GM23338 (cell line): ENCODE results near the gene EPS8. TPM values are rescaled to one million over a fixed set of nuclear protein-coding genes. Genes with fewer than 3 reads are reported as not detected.

ENCODE experiments used
- ATAC-seq: fragments of 200-7000 bp; cut with Tn5 transposase; 3 replicates; pipeline ENCODE4 v1.9.1; 2020
- DNase-seq: peaks from one replicate; pipeline ENCODE4 v3.0.0-alpha.2; 2015; ENCODE audit warnings: low spot score
- H2AFZ ChIP-seq: fragments of 200-600 bp; sonication (generic); 2 replicates; pipeline ENCODE4 v1.8.0; 2016; ENCODE audit warnings: antibody characterized with exemption, mild to moderate bottlenecking, moderate library complexity
- H3F3A ChIP-seq: fragments of 200-600 bp; sonication (generic); replicated peaks from 2 replicates; pipeline ENCODE4 v1.8.0; 2017; ENCODE audit warnings: antibody characterized with exemption, mixed run types, low read depth
- H3K27ac ChIP-seq: fragments of 200-600 bp; sonication (generic); 2 replicates; pipeline ENCODE4 v1.6.1; 2016; ENCODE audit warnings: low read depth
- H3K27me3 ChIP-seq: fragments of 200-600 bp; sonication (generic); 2 replicates; pipeline ENCODE4 v1.8.0; 2016; ENCODE audit warnings: mild to moderate bottlenecking, mixed run types, moderate library complexity; ENCODE audit not compliant: insufficient read depth
- H3K36me3 ChIP-seq: fragments of 200-600 bp; sonication (generic); 2 replicates; pipeline ENCODE4 v1.8.0; 2016; ENCODE audit warnings: mild to moderate bottlenecking; ENCODE audit not compliant: insufficient read depth
- H3K4me1 ChIP-seq: fragments of 200-600 bp; sonication (generic); 2 replicates; pipeline ENCODE4 v1.8.0; 2016; ENCODE audit warnings: mild to moderate bottlenecking, moderate library complexity; ENCODE audit not compliant: insufficient read depth
- H3K4me2 ChIP-seq: fragments of 200-600 bp; sonication (generic); 2 replicates; pipeline ENCODE4 v1.7.1; 2017; ENCODE audit warnings: mixed run types
- H3K4me3 ChIP-seq: fragments of 200-600 bp; sonication (generic); 2 replicates; pipeline ENCODE4 v1.6.1; 2016; ENCODE audit warnings: mixed run types
- H3K79me2 ChIP-seq: fragments of 200-600 bp; sonication (generic); replicated peaks from 2 replicates; pipeline ENCODE4 v1.8.0; 2017; ENCODE audit warnings: mild to moderate bottlenecking; ENCODE audit not compliant: insufficient read depth
- H3K9me2 ChIP-seq: fragments of 200-600 bp; sonication (generic); 2 replicates; pipeline ENCODE4 v1.8.0; 2017; ENCODE audit not compliant: insufficient read depth
- H4K20me1 ChIP-seq: fragments of 200-600 bp; sonication (generic); replicated peaks from 2 replicates; pipeline ENCODE4 v1.8.0; 2017; ENCODE audit warnings: mild to moderate bottlenecking; ENCODE audit not compliant: insufficient read depth
- H3K27ac Mint-ChIP-seq: 2 replicates; pipeline ENCODE4 v1.8.0; 2020; ENCODE audit warnings: inconsistent platforms, mild to moderate bottlenecking, moderate library complexity, mixed read lengths
- H3K27me3 Mint-ChIP-seq: 3 replicates; pipeline ENCODE4 v1.8.0; 2022; ENCODE audit warnings: low read depth, mild to moderate bottlenecking, moderate library complexity, mixed read lengths, inconsistent platforms; ENCODE audit not compliant: insufficient read depth, poor library complexity
- H3K36me3 Mint-ChIP-seq: 3 replicates; pipeline ENCODE4 v1.8.0; 2021; ENCODE audit warnings: low read depth, mild to moderate bottlenecking, inconsistent platforms, moderate library complexity, mixed read lengths
- H3K4me1 Mint-ChIP-seq: 3 replicates; pipeline ENCODE4 v1.8.0; 2020; ENCODE audit warnings: mild to moderate bottlenecking, inconsistent platforms, mixed read lengths
- H3K4me3 Mint-ChIP-seq: 3 replicates; pipeline ENCODE4 v1.8.0; 2021; ENCODE audit warnings: moderate library complexity, mild to moderate bottlenecking, inconsistent platforms, mixed read lengths
- H3K9me3 Mint-ChIP-seq: 3 replicates; pipeline ENCODE4 v1.8.0; 2020; ENCODE audit warnings: moderate library complexity, mild to moderate bottlenecking, inconsistent platforms, mixed read lengths
- CREB1 ChIP-seq: fragments of 250-450 bp; sonication (Bioruptor Pico); IDR thresholded peaks from 2 replicates; pipeline ENCODE4 v1.5.0; 2020; ENCODE audit warnings: low read depth, mild to moderate bottlenecking, moderate library complexity
- ETS1 ChIP-seq: IDR thresholded peaks from 2 replicates; pipeline ENCODE4 v1.6.1; 2016; ENCODE audit warnings: antibody characterized with exemption
- EZH2 ChIP-seq: fragments of 200-600 bp; sonication (generic); IDR thresholded peaks from one replicate; pipeline ENCODE4 v1.8.0; 2017; ENCODE audit warnings: antibody characterized with exemption, mild to moderate bottlenecking, low read depth; ENCODE audit not compliant: unreplicated experiment
- EZH2phosphoT487 ChIP-seq: fragments of 200-600 bp; sonication (generic); IDR thresholded peaks from one replicate; pipeline ENCODE4 v1.8.1; 2018; ENCODE audit warnings: antibody characterized with exemption; ENCODE audit not compliant: unreplicated experiment
- JUNB ChIP-seq: IDR thresholded peaks from one replicate; pipeline ENCODE4 v1.6.1; 2016; ENCODE audit warnings: antibody characterized with exemption; ENCODE audit not compliant: unreplicated experiment
- NANOG ChIP-seq: IDR thresholded peaks from 2 replicates; pipeline ENCODE4 v1.6.1; 2016; ENCODE audit warnings: antibody characterized with exemption, borderline replicate concordance
- POLR2AphosphoS5 ChIP-seq: IDR thresholded peaks from 2 replicates; pipeline ENCODE4 v1.6.1; 2016; ENCODE audit warnings: antibody characterized with exemption, low read depth
- REST ChIP-seq: IDR thresholded peaks from one replicate; pipeline ENCODE4 v1.6.1; 2018; ENCODE audit warnings: antibody characterized with exemption; ENCODE audit not compliant: unreplicated experiment
- STAT1 ChIP-seq: IDR thresholded peaks from one replicate; pipeline ENCODE4 v1.6.1; 2016; ENCODE audit warnings: antibody characterized with exemption; ENCODE audit not compliant: unreplicated experiment
- ZNF114 ChIP-seq: fragments of 250-450 bp; sonication (Bioruptor Pico); IDR thresholded peaks from 2 replicates; pipeline ENCODE4 v1.5.0; 2020; ENCODE audit warnings: mild to moderate bottlenecking, moderate library complexity
- ZNF331 ChIP-seq: fragments of 250-450 bp; sonication (Bioruptor Pico); IDR thresholded peaks from 2 replicates; pipeline ENCODE4 v1.5.0; 2020; ENCODE audit warnings: low read depth, mild to moderate bottlenecking, moderate library complexity
- ZNF462 ChIP-seq: fragments of 250-450 bp; sonication (Bioruptor Pico); IDR thresholded peaks from 2 replicates; pipeline ENCODE4 v1.5.0; 2020; ENCODE audit warnings: mild to moderate bottlenecking, moderate library complexity
- polyA plus RNA-seq: library from polyadenylated mRNA; unstranded; fragments of >200 nt; fragmentation: Nextera tagmentation; extraction: Ambion mirVana; gene quantifications from 2 replicates; pipeline ENCODE4 v1.2.1, GENCODE V29; 2016
- total RNA-seq: library from RNA; depleted of rRNA; stranded (reverse); fragments of >200 nt; shearing (Covaris generic); gene quantifications from 2 replicates; pipeline ENCODE4 v1.2.3, GENCODE V29; 2014
- TF ChIP-seq, protein P1 (sequence below), 2 experiments: fragments of 200-600 bp in 1 of 2; sonication (generic) in 1 of 2; conservative IDR thresholded peaks; 2 replicates each; pipeline versions ENCODE4 v1.5.1 to v1.6.1; 2016 to 2017; ENCODE audit warnings: antibody characterized with exemption in 2 of 2, low read depth in 2 of 2, mild to moderate bottlenecking in 2 of 2, moderate library complexity in 1 of 2

EPS8 gene
- total and polyA plus RNA-seq, 2 experiments from 2014 or later, result 3.5 to 5.4 TPM

DNA sequence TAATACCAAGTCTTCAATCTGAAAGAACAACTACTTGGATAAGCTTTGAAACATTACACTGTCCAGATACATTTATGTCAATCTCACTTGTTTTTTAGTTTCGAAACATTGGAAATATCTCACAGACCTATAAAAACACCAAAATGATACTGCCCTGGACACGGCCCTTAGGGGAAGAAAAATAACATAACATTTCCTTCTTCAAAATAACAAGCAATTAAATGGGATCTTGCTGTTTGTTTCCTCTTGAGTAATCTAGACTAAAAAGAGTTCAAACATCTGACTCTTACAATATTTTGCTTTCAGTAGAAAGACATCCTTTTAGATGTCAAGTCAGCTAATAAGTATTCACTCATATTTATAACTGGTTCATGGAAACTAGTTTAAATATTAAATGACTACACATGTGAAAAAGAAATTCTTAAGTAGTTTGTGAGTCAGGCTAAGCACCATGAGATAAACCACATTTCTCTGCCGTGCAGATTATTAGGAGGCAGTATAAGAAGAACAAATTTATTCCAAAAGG is 87.5 kb downstream of the EPS8 start:
- Mint-ChIP-seq H3K4me1 (peaks cover 12% of the 10 kb centered on the region), H3K27ac (no peak overlapping the region), H3K9me3 (no peaks in the 10 kb centered on the region), H3K36me3 (no peaks in the 10 kb centered on the region), H3K27me3 (no peaks in the 10 kb centered on the region), H3K4me3 (no peak overlapping the region)
- Histone ChIP-seq H3K4me3 (no peak overlapping the region), H3K9me2 (no peaks in the 10 kb centered on the region), H3K4me1 (peaks cover 7% of the 10 kb centered on the region; the same call in 1 of the 2 replicates), H2AFZ (no peak overlapping the region), H3K79me2 (no peaks in the 10 kb centered on the region), H3K4me2 (no peak overlapping the region), H3F3A (no peaks in the 10 kb centered on the region), H3K27ac (no peak overlapping the region), H3K36me3 (no peaks in the 10 kb centered on the region), H3K27me3 (no peaks in the 10 kb centered on the region), H4K20me1 (no peaks in the 10 kb centered on the region)
- ATAC-seq (no peak), DNase-seq (no peak)
- TF ChIP-seq ZNF114, result no peak
- TF ChIP-seq, protein P1, sequence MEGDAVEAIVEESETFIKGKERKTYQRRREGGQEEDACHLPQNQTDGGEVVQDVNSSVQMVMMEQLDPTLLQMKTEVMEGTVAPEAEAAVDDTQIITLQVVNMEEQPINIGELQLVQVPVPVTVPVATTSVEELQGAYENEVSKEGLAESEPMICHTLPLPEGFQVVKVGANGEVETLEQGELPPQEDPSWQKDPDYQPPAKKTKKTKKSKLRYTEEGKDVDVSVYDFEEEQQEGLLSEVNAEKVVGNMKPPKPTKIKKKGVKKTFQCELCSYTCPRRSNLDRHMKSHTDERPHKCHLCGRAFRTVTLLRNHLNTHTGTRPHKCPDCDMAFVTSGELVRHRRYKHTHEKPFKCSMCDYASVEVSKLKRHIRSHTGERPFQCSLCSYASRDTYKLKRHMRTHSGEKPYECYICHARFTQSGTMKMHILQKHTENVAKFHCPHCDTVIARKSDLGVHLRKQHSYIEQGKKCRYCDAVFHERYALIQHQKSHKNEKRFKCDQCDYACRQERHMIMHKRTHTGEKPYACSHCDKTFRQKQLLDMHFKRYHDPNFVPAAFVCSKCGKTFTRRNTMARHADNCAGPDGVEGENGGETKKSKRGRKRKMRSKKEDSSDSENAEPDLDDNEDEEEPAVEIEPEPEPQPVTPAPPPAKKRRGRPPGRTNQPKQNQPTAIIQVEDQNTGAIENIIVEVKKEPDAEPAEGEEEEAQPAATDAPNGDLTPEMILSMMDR (conservative IDR thresholded peaks at IDR 0.05; ENCODE audit: low read depth in 2 of 2), result no peak
- no peak for TF ChIP-seq ETS1
- no peak for TF ChIP-seq EZH2phosphoT487
- no peak for TF ChIP-seq ZNF331 (CRISPR knock-in tag)
- TF ChIP-seq ZNF462 (CRISPR knock-in tag), result no peak
- TF ChIP-seq CREB1 (CRISPR knock-in tag), result no peak
- TF ChIP-seq REST, result no peak
- TF ChIP-seq NANOG, result no peak
- TF ChIP-seq STAT1, result no peak
- TF ChIP-seq JUNB, result no peak
- no peak for TF ChIP-seq EZH2
- TF ChIP-seq POLR2AphosphoS5, result no peak
